ENCODE results near the gene GRK5.

GRCh38 chr10:119396709-119397071 is 189.3 kb downstream of the GRK5 start:
- no peak for TF ChIP-seq EZH2 (IDR thresholded peaks at IDR 0.05; ENCODE audit: borderline replicate concordance, low read length)
- TF ChIP-seq, protein P1, sequence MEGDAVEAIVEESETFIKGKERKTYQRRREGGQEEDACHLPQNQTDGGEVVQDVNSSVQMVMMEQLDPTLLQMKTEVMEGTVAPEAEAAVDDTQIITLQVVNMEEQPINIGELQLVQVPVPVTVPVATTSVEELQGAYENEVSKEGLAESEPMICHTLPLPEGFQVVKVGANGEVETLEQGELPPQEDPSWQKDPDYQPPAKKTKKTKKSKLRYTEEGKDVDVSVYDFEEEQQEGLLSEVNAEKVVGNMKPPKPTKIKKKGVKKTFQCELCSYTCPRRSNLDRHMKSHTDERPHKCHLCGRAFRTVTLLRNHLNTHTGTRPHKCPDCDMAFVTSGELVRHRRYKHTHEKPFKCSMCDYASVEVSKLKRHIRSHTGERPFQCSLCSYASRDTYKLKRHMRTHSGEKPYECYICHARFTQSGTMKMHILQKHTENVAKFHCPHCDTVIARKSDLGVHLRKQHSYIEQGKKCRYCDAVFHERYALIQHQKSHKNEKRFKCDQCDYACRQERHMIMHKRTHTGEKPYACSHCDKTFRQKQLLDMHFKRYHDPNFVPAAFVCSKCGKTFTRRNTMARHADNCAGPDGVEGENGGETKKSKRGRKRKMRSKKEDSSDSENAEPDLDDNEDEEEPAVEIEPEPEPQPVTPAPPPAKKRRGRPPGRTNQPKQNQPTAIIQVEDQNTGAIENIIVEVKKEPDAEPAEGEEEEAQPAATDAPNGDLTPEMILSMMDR (conservative IDR thresholded peaks at IDR 0.05 in 1 of 2, IDR thresholded peaks at IDR 0.05 in 1 of 2; ENCODE audit: extremely low read depth in 1 of 2, insufficient read depth in 1 of 2, low read depth in 1 of 2, low read length in 2 of 2) = no peak

Data from mammary epithelial cell (primary cell).